ENCODE results near the gene RBBP8NL. TPM values are rescaled to one million over a fixed set of nuclear protein-coding genes. Genes with fewer than 3 reads are reported as not detected.
A peak's percentile ranks its signal among the peaks of the same experiment; 100 is the strongest.

The RBBP8NL gene
- total RNA-seq, 1 experiment from 2014 or later: 14.0 TPM

GRCh38 chr20:62416651-62417637, 10.4 kb downstream of the RBBP8NL start:
- TF ChIP-seq EZH2 (IDR thresholded peaks at IDR 0.05; ENCODE audit: low read depth) (no peak), CTCF (conservative IDR thresholded peaks at IDR 0.05) (no peak)
- POLR2A ChIA-PET (ENCODE audit: unreplicated experiment): no interaction called here
- Histone ChIP-seq H3K4me2 (no peak overlapping the region), H3K79me2 (ENCODE audit: low read depth) (no peaks in the 10 kb centered on the region), H3K9me3 (ENCODE audit: insufficient read depth, low read depth) (no peaks in the 10 kb centered on the region), H3K27me3 (ENCODE audit: insufficient read depth, low read depth) (no peaks in the 10 kb centered on the region), H3K9me2 (ENCODE audit: insufficient read depth) (no peaks in the 10 kb centered on the region), H3K36me3 (ENCODE audit: low read depth) (no peaks in the 10 kb centered on the region), H3K4me3 (no peak overlapping the region), H2AFZ (no peak overlapping the region), H3F3A (ENCODE audit: insufficient read depth, low read depth) (peaks cover 12% of the 10 kb centered on the region; the same call in 1 of the 2 replicates), H3K27ac (no peak overlapping the region), H4K20me1 (ENCODE audit: insufficient read depth) (0 out of 2 replicates have a peak, but pooled peaks cover 2% of the 10 kb centered on the region), H3K4me1 (replicated peaks; ENCODE audit: insufficient read depth) (0 out of 2 replicates have a peak, but pooled peaks cover 4% of the 10 kb centered on the region)
- intact Hi-C loops (cut with micrococcal nuclease; ENCODE audit: unreplicated experiment): no loop called here
- DNase-seq: no peak
- no TSS peak for BruUV-seq (replicated peaks)
- CTCF ChIA-PET: no interaction called here

GRCh38 chr20:62415354-62416111, 11.8 kb downstream of the RBBP8NL start:
- TF ChIP-seq EZH2 (IDR thresholded peaks at IDR 0.05; ENCODE audit: low read depth) (no peak), CTCF (conservative IDR thresholded peaks at IDR 0.05) (no peak)
- POLR2A ChIA-PET (ENCODE audit: unreplicated experiment): no interaction called here
- H3K4me1 ChIP-seq (replicated peaks; ENCODE audit: insufficient read depth): no peaks in the 10 kb centered on the region
- no peak overlapping the region for H3K4me3 ChIP-seq
- no peak overlapping the region for H3K4me2 ChIP-seq
- H3K79me2 ChIP-seq (ENCODE audit: low read depth): no peaks in the 10 kb centered on the region
- no peaks in the 10 kb centered on the region for H3K9me3 ChIP-seq (ENCODE audit: insufficient read depth, low read depth)
- H3F3A ChIP-seq (ENCODE audit: insufficient read depth, low read depth): peaks cover 3% of the 10 kb centered on the region; the same call in 1 of the 2 replicates
- H2AFZ ChIP-seq: no peak overlapping the region
- CTCF ChIA-PET: no interaction called here
- BruUV-seq (replicated peaks): no TSS peak
- H3K9me2 ChIP-seq (ENCODE audit: insufficient read depth): no peaks in the 10 kb centered on the region
- no peak overlapping the region for H3K27ac ChIP-seq
- no peaks in the 10 kb centered on the region for H3K36me3 ChIP-seq (ENCODE audit: low read depth)
- no peak for DNase-seq
- H3K27me3 ChIP-seq (ENCODE audit: insufficient read depth, low read depth): no peaks in the 10 kb centered on the region
- intact Hi-C loops (cut with micrococcal nuclease; ENCODE audit: unreplicated experiment): no loop called here
- 0 out of 2 replicates have a peak, but pooled peaks cover 7% of the 10 kb centered on the region for H4K20me1 ChIP-seq (ENCODE audit: insufficient read depth)

- Histone ChIP-seq H3K4me2 (no peak overlapping the region), H3K4me1 (replicated peaks; ENCODE audit: insufficient read depth) (no peaks in the 10 kb centered on the region), H3K27ac (no peak overlapping the region), H3K4me3 (no peak overlapping the region), H2AFZ (no peak overlapping the region), H3K27me3 (ENCODE audit: insufficient read depth, low read depth) (no peaks in the 10 kb centered on the region), H3F3A (ENCODE audit: insufficient read depth, low read depth) (peaks cover 6% of the 10 kb centered on the region; the same call in 1 of the 2 replicates), H4K20me1 (ENCODE audit: insufficient read depth) (0 out of 2 replicates have a peak, but pooled peaks cover 7% of the 10 kb centered on the region), H3K36me3 (ENCODE audit: low read depth) (no peaks in the 10 kb centered on the region), H3K9me2 (ENCODE audit: insufficient read depth) (no peaks in the 10 kb centered on the region), H3K79me2 (ENCODE audit: low read depth) (no peaks in the 10 kb centered on the region), H3K9me3 (ENCODE audit: insufficient read depth, low read depth) (no peaks in the 10 kb centered on the region)
- intact Hi-C loops (cut with micrococcal nuclease; ENCODE audit: unreplicated experiment): loop anchor here (5.0 kb wide), 1 partner anchor 83 kb away; no protein-coding TSS in a partner anchor
- ChIA-PET CTCF (no interaction called here), POLR2A (ENCODE audit: unreplicated experiment) (no interaction called here)
- DNase-seq: no peak
- BruUV-seq (replicated peaks): no TSS peak
- TF ChIP-seq CTCF (conservative IDR thresholded peaks at IDR 0.05) (peak; percentile 49; the same call in 1 of the 2 replicates), EZH2 (IDR thresholded peaks at IDR 0.05; ENCODE audit: low read depth) (no peak)
Observed at GRCh38 chr20:62413896-62414481, 13.3 kb downstream of the RBBP8NL start.

All from PC-9 (cell line).